ENCODE measurements around the gene PARD3. TPM values are rescaled to one million over a fixed set of nuclear protein-coding genes. Genes with fewer than 3 reads are reported as not detected.
A peak's percentile ranks its signal among the peaks of the same experiment; 100 is the strongest.

The PARD3 gene
- total RNA-seq, 1 experiment from 2014 or later, result 29.7 TPM

- DNase-seq (ENCODE audit: low read depth), result no peak
Measured at GRCh38 chr10:34690383-34691049, 124.6 kb downstream of the PARD3 start.

- peak; percentile 41 for DNase-seq (ENCODE audit: low read depth)
Measured at GRCh38 chr10:34689053-34689452, 126.0 kb downstream of the PARD3 start.

GRCh38 chr10:34687434-34688210, 127.5 kb downstream of the PARD3 start:
- DNase-seq (ENCODE audit: low read depth), result no peak

- DNase-seq (ENCODE audit: low read depth), result no peak
Measured at GRCh38 chr10:34682580-34682979, 132.5 kb downstream of the PARD3 start.

- no peak for DNase-seq (ENCODE audit: low read depth)
Measured at GRCh38 chr10:34681933-34682332, 133.2 kb downstream of the PARD3 start.

- DNase-seq (ENCODE audit: low read depth), result no peak
Measured at GRCh38 chr10:34679177-34679576, 135.9 kb downstream of the PARD3 start.

- no peak for DNase-seq (ENCODE audit: low read depth)
Measured at GRCh38 chr10:34677591-34677990, 137.5 kb downstream of the PARD3 start.

- DNase-seq (ENCODE audit: low read depth), result no peak
Measured at GRCh38 chr10:34677132-34677531, 138.0 kb downstream of the PARD3 start.

- DNase-seq (ENCODE audit: low read depth), result no peak
Measured at GRCh38 chr10:34674176-34674575, 140.9 kb downstream of the PARD3 start.

- no peak for DNase-seq (ENCODE audit: low read depth)
Measured at GRCh38 chr10:34670081-34670480, 145.0 kb downstream of the PARD3 start.

GRCh38 chr10:34669079-34669478, 146.0 kb downstream of the PARD3 start:
- DNase-seq (ENCODE audit: low read depth), result no peak

- no peak for DNase-seq (ENCODE audit: low read depth)
Measured at GRCh38 chr10:34667177-34667576, 147.9 kb downstream of the PARD3 start.

GRCh38 chr10:34666008-34666704, 148.9 kb downstream of the PARD3 start:
- peak; percentile 76 for DNase-seq (ENCODE audit: low read depth)

GRCh38 chr10:34664706-34665105, 150.4 kb downstream of the PARD3 start:
- DNase-seq (ENCODE audit: low read depth), result no peak

- DNase-seq (ENCODE audit: low read depth), result no peak
Measured at GRCh38 chr10:34661580-34661979, 153.5 kb downstream of the PARD3 start.

- DNase-seq (ENCODE audit: low read depth), result no peak
Measured at GRCh38 chr10:34658934-34659333, 156.2 kb downstream of the PARD3 start.

- no peak for DNase-seq (ENCODE audit: low read depth)
Measured at GRCh38 chr10:34656661-34657060, 158.4 kb downstream of the PARD3 start.

GRCh38 chr10:34655286-34656170, 159.6 kb downstream of the PARD3 start:
- DNase-seq (ENCODE audit: low read depth), result peak; percentile 26

GRCh38 chr10:34654211-34654610, 160.9 kb downstream of the PARD3 start:
- DNase-seq (ENCODE audit: low read depth), result no peak

GRCh38 chr10:34653530-34653929, 161.6 kb downstream of the PARD3 start:
- no peak for DNase-seq (ENCODE audit: low read depth)

GRCh38 chr10:34651416-34652195, 163.5 kb downstream of the PARD3 start:
- no peak for DNase-seq (ENCODE audit: low read depth)

Data from Daoy (cell line).